B cell (primary cell): ENCODE measurements around the gene TOMM6. TPM values are rescaled to one million over a fixed set of nuclear protein-coding genes. Genes with fewer than 3 reads are reported as not detected.
A peak's percentile ranks its signal among the peaks of the same experiment; 100 is the strongest.

Experiments used
- ATAC-seq: fragments of 200-7000 bp; cut with Tn5 transposase; one replicate; pipeline ENCODE4 v1.10.0; 2021; ENCODE audit warnings: low read depth, mild to moderate bottlenecking, moderate number of reproducible peaks, moderate library complexity
- CTCF ChIA-PET: fragments of 350-600 bp; sonication (Branson Sonifier 250); formaldehyde crosslinking; loops from one replicate; lab custom pipeline; 2021; ENCODE audit warnings: antibody characterized with exemption, inconsistent platforms; lab: Charles Lee
- POLR2A ChIA-PET: fragments of 350-600 bp; sonication (Branson Sonifier 250); formaldehyde crosslinking; loops from one replicate; lab custom pipeline; 2021; ENCODE audit warnings: antibody characterized with exemption; lab: Charles Lee
- DNase-seq: peaks from one replicate; pipeline ENCODE4 v3.0.0; 2013
- H2AFZ ChIP-seq: 2 replicates; pipeline ENCODE4 v1.6.1; 2012; ENCODE audit warnings: mild to moderate bottlenecking, low read depth, low read length; ENCODE audit not compliant: insufficient read depth, poor library complexity, severe bottlenecking
- H3K27ac ChIP-seq, 2 donors: 1 replicate in 1 of 2; 2 replicates in 1 of 2; pipeline ENCODE4 v1.5.1; 2012 to 2013; ENCODE audit warnings: low read length in 2 of 2, mild to moderate bottlenecking in 2 of 2, moderate library complexity in 1 of 2
- H3K27me3 ChIP-seq, 4 experiments: fragments of 200-600 bp in 1 of 4; sonication (generic) in 1 of 4; replicated peaks in 1 of 4; 1 replicate in 2 of 4; 2 replicates in 2 of 4; pipeline versions ENCODE4 v1.6.1 to v1.7.0; 2013 to 2016; ENCODE audit warnings: low read length in 3 of 4, mild to moderate bottlenecking in 2 of 4, mixed read lengths in 1 of 4, moderate library complexity in 1 of 4; ENCODE audit not compliant: insufficient read depth in 4 of 4, control insufficient read depth in 3 of 4; ENCODE audit errors: control extremely low read depth in 1 of 4
- H3K36me3 ChIP-seq, 2 experiments: replicated peaks in 1 of 2; 1 replicate in 1 of 2; 2 replicates in 1 of 2; pipeline versions ENCODE4 v1.6.1 to v1.7.1; 2013; ENCODE audit warnings: low read length in 1 of 2; ENCODE audit not compliant: insufficient read depth in 2 of 2, control insufficient read depth in 1 of 2; ENCODE audit errors: control extremely low read depth in 1 of 2, extremely low read depth in 1 of 2
- H3K4me1 ChIP-seq, 2 donors: fragments of 200-600 bp in 1 of 2; sonication (generic) in 1 of 2; 1 replicate in 1 of 2; 2 replicates in 1 of 2; pipeline versions ENCODE4 v1.5.1 to v1.6.1; 2013 to 2017; ENCODE audit warnings: low read length in 2 of 2; ENCODE audit not compliant: control insufficient read depth in 2 of 2, insufficient read depth in 2 of 2
- H3K4me2 ChIP-seq: replicated peaks from 2 replicates; pipeline ENCODE3; 2012; ENCODE audit warnings: mild to moderate bottlenecking, low read depth, low read length; ENCODE audit not compliant: poor library complexity, severe bottlenecking
- H3K4me3 ChIP-seq, 5 experiments: fragments of 200-600 bp in 1 of 5; sonication (generic) in 1 of 5; 1 replicate in 3 of 5; 2 replicates in 2 of 5; pipeline versions ENCODE4 v1.5.1 to v1.7.0; 2011 to 2016; ENCODE audit warnings: low read length in 4 of 5, mild to moderate bottlenecking in 4 of 5, low read depth in 2 of 5, control low read depth in 1 of 5, moderate library complexity in 1 of 5; ENCODE audit not compliant: insufficient read depth in 1 of 5; ENCODE audit errors: control extremely low read depth in 1 of 5, extremely low read depth in 1 of 5
- H3K79me2 ChIP-seq: fragments of 200-600 bp; sonication (generic); one replicate; pipeline ENCODE4 v1.6.0; 2016; ENCODE audit warnings: low read length; ENCODE audit not compliant: control insufficient read depth, insufficient read depth
- H3K9ac ChIP-seq: fragments of 200-600 bp; sonication (generic); 2 replicates; pipeline ENCODE4 v1.6.1; 2017; ENCODE audit warnings: mild to moderate bottlenecking, low read length, moderate library complexity
- H3K9me3 ChIP-seq, 3 donors: one replicate each; pipeline versions ENCODE4 v1.6.1 to v1.7.1; 2013; ENCODE audit warnings: low read length in 2 of 3; ENCODE audit not compliant: control insufficient read depth in 2 of 3, insufficient read depth in 1 of 3; ENCODE audit errors: control extremely low read depth in 1 of 3
- H4K20me1 ChIP-seq: 2 replicates; pipeline ENCODE4 v1.6.0; 2012; ENCODE audit warnings: mild to moderate bottlenecking, low read length; ENCODE audit not compliant: insufficient read depth, control insufficient read depth, poor library complexity, severe bottlenecking
- H3K27ac Mint-ChIP-seq: one replicate; pipeline ENCODE4 v1.8.0; 2021; ENCODE audit warnings: mixed read lengths
- H3K27me3 Mint-ChIP-seq: one replicate; pipeline ENCODE4 v1.8.0; 2021; ENCODE audit warnings: mixed read lengths
- H3K4me1 Mint-ChIP-seq: one replicate; pipeline ENCODE4 v1.8.0; 2021; ENCODE audit warnings: mixed read lengths
- H3K4me3 Mint-ChIP-seq: one replicate; pipeline ENCODE4 v1.8.0; 2021; ENCODE audit warnings: mixed read lengths
- H3K9me3 Mint-ChIP-seq: one replicate; pipeline ENCODE4 v1.8.0; 2022; ENCODE audit warnings: mixed read lengths; ENCODE audit not compliant: insufficient read depth
- CTCF ChIP-seq: fragments of 200-600 bp; IDR thresholded peaks from one replicate; pipeline ENCODE4 v1.8.0; 2022; ENCODE audit warnings: antibody characterized with exemption, mild to moderate bottlenecking
- EZH2 ChIP-seq: IDR thresholded peaks from 2 replicates; pipeline ENCODE4 v1.6.1; 2012; ENCODE audit warnings: borderline replicate concordance, low read depth, mild to moderate bottlenecking, moderate library complexity, low read length; ENCODE audit not compliant: insufficient read depth, poor library complexity, severe bottlenecking
- WGBS: methylation state at CpG from one replicate; pipeline ENCODE4 v1.1.5; 2013; ENCODE audit warnings: missing lambda C conversion rate; ENCODE audit not compliant: insufficient coverage; 5-methylcytosine and 5-hydroxymethylcytosine counted together
- intact Hi-C: fragments of 100-400 bp; cut with micrococcal nuclease; formaldehyde crosslinking; loops from one replicate; pipeline ENCODE4 v1.10.0; 2022
- polyA minus RNA-seq: library from RNA; depleted of rRNA, polyadenylated mRNA; stranded (reverse); fragments of >200 nt; gene quantifications from 2 replicates; pipeline ENCODE4 v1.2.3, GENCODE V29; 2012
- polyA plus RNA-seq: library from polyadenylated mRNA; depleted of rRNA; stranded (reverse); fragments of >200 nt; gene quantifications from 2 replicates; pipeline ENCODE4 v1.2.3, GENCODE V29; 2012
- total RNA-seq, 2 donors: library from RNA; stranded (reverse); fragments of 120-200 nt in 1 of 2; gene quantifications; 1 replicate in 1 of 2; 2 replicates in 1 of 2; pipeline versions ENCODE4 v1.2.3 to v1.2.4, GENCODE V29; 2013 to 2022

The TOMM6 gene
- total RNA-seq: 117 and 130 TPM in 2 replicates
- 172 TPM for total RNA-seq (2013)
- polyA plus RNA-seq: 167 and 239 TPM in 2 replicates
- 37.6 and 40.5 TPM in 2 replicates for polyA minus RNA-seq

- peak within 1 kb of the TSS; percentile 97 for H3K4me3 Mint-ChIP-seq
- H3K4me3 ChIP-seq: peak within 1 kb of the TSS; percentile 85 to 99 (median 91)
- H3K79me2 ChIP-seq: peaks cover 24% of the 10 kb centered on the region
- no peaks in the 10 kb centered on the region for H3K9me3 Mint-ChIP-seq
- TF ChIP-seq CTCF (peak; percentile 85), EZH2 (no peak)
- no peaks in the 10 kb centered on the region for H3K27me3 ChIP-seq
- intact Hi-C loops: loop anchor here (1.0 to 10.0 kb wide), 12 partner anchors 8 to 1091 kb away; partner anchors contain the start of genes BYSL, CCND3, FRS3 and MED20
- ChIA-PET POLR2A (interaction anchor here (0.7 to 2.7 kb wide), 9 partner anchors 53 to 776 kb away, joined by 3 to 36 read pairs (median 6); partner anchors contain the start of genes BYSL, MED20, TAF8 and TFEB), CTCF (interaction anchor here (0.7 to 10.0 kb wide), 25 partner anchors 10 to 760 kb away, joined by 3 to 198 read pairs (median 5); partner anchors contain the start of genes BYSL, MED20, MRPS10 and TAF8)
- H3K9ac ChIP-seq: peak within 1 kb of the TSS; percentile 96
- under 1% methylated on average over 53 of the region's 55 CpGs for WGBS
- DNase-seq (peak; percentile 98), ATAC-seq (peak; percentile 84)
- H3K4me1 ChIP-seq: peaks cover 17 to 27% of the 10 kb centered on the region in 2 donors
- peak within 1 kb of the TSS; percentile 75 to 95 for H3K27ac ChIP-seq
- peak within 1 kb of the TSS; percentile 96 for H3K4me2 ChIP-seq
- peaks cover 32% of the 10 kb centered on the region for H3K4me1 Mint-ChIP-seq
- H3K27ac Mint-ChIP-seq: peak within 1 kb of the TSS; percentile 98
- no peaks in the 10 kb centered on the region for H3K27me3 Mint-ChIP-seq
- H3K9me3 ChIP-seq: no peaks in the 10 kb centered on the region
- peaks cover 17% of the 10 kb centered on the region for H4K20me1 ChIP-seq
- peaks cover 0 to 36% of the 10 kb centered on the region in 2 experiments for H3K36me3 ChIP-seq
- peak within 1 kb of the TSS; percentile 93 for H2AFZ ChIP-seq
Observed at GRCh38 chr6:41787219-41787917, at the start of gene TOMM6. Gene TOMM6 (plus strand): TSS chr6:41787694. CDS start chr6:41787698, 4 bp downstream.

DNA sequence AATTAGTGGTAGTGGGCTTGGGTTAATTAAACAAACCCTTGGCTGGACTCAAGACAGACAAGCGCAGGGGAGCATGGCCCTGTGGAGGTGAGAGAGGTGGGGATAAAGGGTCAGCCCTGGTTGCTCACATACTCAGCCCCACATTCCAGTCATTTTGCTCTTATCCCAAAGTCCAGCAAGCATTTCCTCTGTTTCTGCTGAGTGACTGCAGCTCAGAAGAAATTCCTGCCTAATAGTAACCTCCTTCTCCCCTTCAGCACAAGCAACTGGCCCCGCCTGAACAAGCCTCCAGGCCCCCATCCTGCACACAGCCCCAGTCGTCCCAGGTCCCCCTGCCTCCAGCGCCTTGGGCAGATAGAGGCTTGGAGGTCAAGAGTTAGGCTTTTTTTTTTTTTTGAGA is 48.5 kb upstream of the TOMM6 start:
- POLR2A ChIA-PET: no interaction called here

More for the DNA sequence above, 48.5 kb upstream of the TOMM6 start:
- peaks cover 4 to 6% of the 10 kb centered on the region in 2 donors for H3K4me1 ChIP-seq
- Mint-ChIP-seq H3K9me3 (no peaks in the 10 kb centered on the region), H3K27me3 (no peaks in the 10 kb centered on the region), H3K27ac (no peak overlapping the region), H3K4me1 (peaks cover 5% of the 10 kb centered on the region), H3K4me3 (no peak overlapping the region)
- no peak overlapping the region for H3K4me2 ChIP-seq
- TF ChIP-seq EZH2 (no peak), CTCF (no peak)
- H3K4me3 ChIP-seq: no peak overlapping the region
- H3K79me2 ChIP-seq: no peaks in the 10 kb centered on the region
- no peak overlapping the region for H3K27ac ChIP-seq
- no peaks in the 10 kb centered on the region for H4K20me1 ChIP-seq
- no peak overlapping the region for H2AFZ ChIP-seq
- DNase-seq (no peak), ATAC-seq (no peak)
- H3K27me3 ChIP-seq: no peaks in the 10 kb centered on the region
- H3K9ac ChIP-seq: no peak overlapping the region
- no CpG with 5 or more reads among the region's 4 CpGs for WGBS
- intact Hi-C loops: no loop called here
- no peaks in the 10 kb centered on the region for H3K36me3 ChIP-seq
- H3K9me3 ChIP-seq: no peaks in the 10 kb centered on the region
- CTCF ChIA-PET: no interaction called here
